Limb (tissue), 2 donors: Measurements from ENCODE around the gene PTGR3.
"Not testable (repeated sequence)": the region's sequence is repeated elsewhere in the genome, so short reads cannot be mapped to it uniquely, and the experiment has no call there.

Experiments
- DNase-seq, 2 donors: peaks; one replicate each; pipeline ENCODE4 v3.0.0-alpha.2; 2016; ENCODE audit errors: extremely low spot score in 2 of 2

PTGR3 gene

GRCh38 chr18:75203416-75204268, 5.3 kb downstream of the PTGR3 start:
- no peak for DNase-seq

GRCh38 chr18:75202696-75203365, 6.1 kb downstream of the PTGR3 start:
- DNase-seq: no peak

- no peak for DNase-seq
Observed at GRCh38 chr18:75201282-75202270, 7.4 kb downstream of the PTGR3 start.

GRCh38 chr18:75200605-75201280, 8.2 kb downstream of the PTGR3 start:
- no peak for DNase-seq

- DNase-seq: no peak
Observed at GRCh38 chr18:75200071-75200470, 8.9 kb downstream of the PTGR3 start.

GRCh38 chr18:75199327-75199726, 9.6 kb downstream of the PTGR3 start:
- no peak for DNase-seq

GRCh38 chr18:75198036-75198435, 10.9 kb downstream of the PTGR3 start:
- no peak for DNase-seq

- DNase-seq: no peak
Observed at GRCh38 chr18:75192899-75193298, 16.0 kb downstream of the PTGR3 start.

GRCh38 chr18:75189696-75190095, 19.2 kb downstream of the PTGR3 start:
- no peak for DNase-seq

- DNase-seq: not testable (repeated sequence)
Observed at GRCh38 chr18:75187702-75188101, 21.2 kb downstream of the PTGR3 start.

GRCh38 chr18:75185460-75185859, 23.5 kb downstream of the PTGR3 start:
- DNase-seq: no peak

GRCh38 chr18:75183973-75184493, 24.9 kb downstream of the PTGR3 start:
- DNase-seq: no peak

- DNase-seq: no peak
Observed at GRCh38 chr18:75183524-75183923, 25.4 kb downstream of the PTGR3 start.

- DNase-seq: no peak
Observed at GRCh38 chr18:75179819-75180600, 28.9 kb downstream of the PTGR3 start.

- no peak for DNase-seq
Observed at GRCh38 chr18:75178376-75178775, 30.6 kb downstream of the PTGR3 start.

- DNase-seq: no peak
Observed at GRCh38 chr18:75176849-75177248, 32.1 kb downstream of the PTGR3 start.

GRCh38 chr18:75173738-75174137, 35.2 kb downstream of the PTGR3 start:
- no peak for DNase-seq

GRCh38 chr18:75173125-75173432, 35.9 kb downstream of the PTGR3 start:
- DNase-seq: no peak

- no peak for DNase-seq
Observed at GRCh38 chr18:75172299-75173124, 36.4 kb downstream of the PTGR3 start.
